GM21723 (cell line): ENCODE measurements around the gene CD28.
"Not testable (repeated sequence)": the region's sequence is repeated elsewhere in the genome, so short reads cannot be mapped to it uniquely, and the experiment has no call there.

Source experiments
- ATAC-seq: cut with Tn5 transposase; IDR thresholded peaks from one replicate; pipeline ENCODE4 v1.9.1; 2021; ENCODE audit warnings: mild to moderate bottlenecking, moderate library complexity; ENCODE audit not compliant: unreplicated experiment

CD28 gene

GRCh38 chr2:203743441-203743981 is 37.1 kb downstream of the CD28 start:
- ATAC-seq = no peak

GRCh38 chr2:203744091-203744490 is 37.7 kb downstream of the CD28 start:
- no peak for ATAC-seq

GRCh38 chr2:203745267-203745666 is 38.8 kb downstream of the CD28 start:
- ATAC-seq = no peak

GRCh38 chr2:203748331-203749126 is 42.1 kb downstream of the CD28 start:
- ATAC-seq = no peak

- no peak for ATAC-seq
These were observed 44.1 kb downstream of the CD28 start for GRCh38 chr2:203750346-203751068.

GRCh38 chr2:203751685-203752271 is 45.3 kb downstream of the CD28 start:
- ATAC-seq = no peak

GRCh38 chr2:203756161-203756560 is 49.7 kb downstream of the CD28 start:
- no peak for ATAC-seq

GRCh38 chr2:203758841-203759689 is 52.6 kb downstream of the CD28 start:
- no peak for ATAC-seq

- no peak for ATAC-seq
These were observed 53.4 kb downstream of the CD28 start for GRCh38 chr2:203759690-203760365.

GRCh38 chr2:203761121-203761520 is 54.7 kb downstream of the CD28 start:
- ATAC-seq = no peak

GRCh38 chr2:203763241-203763937 is 57.0 kb downstream of the CD28 start:
- ATAC-seq = no peak

GRCh38 chr2:203763938-203764664 is 57.7 kb downstream of the CD28 start:
- no peak for ATAC-seq

GRCh38 chr2:203772456-203773165 is 66.2 kb downstream of the CD28 start:
- no peak for ATAC-seq

- ATAC-seq = no peak
These were observed 68.3 kb downstream of the CD28 start for GRCh38 chr2:203774760-203775159.

GRCh38 chr2:203775684-203776083 is 69.2 kb downstream of the CD28 start:
- ATAC-seq = no peak

GRCh38 chr2:203777030-203777429 is 70.6 kb downstream of the CD28 start:
- ATAC-seq = no peak

- not testable (repeated sequence) for ATAC-seq
These were observed 73.1 kb downstream of the CD28 start for GRCh38 chr2:203779477-203780073.

GRCh38 chr2:203780231-203780630 is 73.8 kb downstream of the CD28 start:
- ATAC-seq = no peak
